LNCAP (cell line): ENCODE measurements around the gene SLC9C2.

Source experiments
- CTCF ChIP-seq: fragments of 450-650 bp; IDR thresholded peaks from 2 replicates; pipeline ENCODE4 v1.5.1; 2017; ENCODE audit warnings: mild to moderate bottlenecking

Gene SLC9C2

DNA sequence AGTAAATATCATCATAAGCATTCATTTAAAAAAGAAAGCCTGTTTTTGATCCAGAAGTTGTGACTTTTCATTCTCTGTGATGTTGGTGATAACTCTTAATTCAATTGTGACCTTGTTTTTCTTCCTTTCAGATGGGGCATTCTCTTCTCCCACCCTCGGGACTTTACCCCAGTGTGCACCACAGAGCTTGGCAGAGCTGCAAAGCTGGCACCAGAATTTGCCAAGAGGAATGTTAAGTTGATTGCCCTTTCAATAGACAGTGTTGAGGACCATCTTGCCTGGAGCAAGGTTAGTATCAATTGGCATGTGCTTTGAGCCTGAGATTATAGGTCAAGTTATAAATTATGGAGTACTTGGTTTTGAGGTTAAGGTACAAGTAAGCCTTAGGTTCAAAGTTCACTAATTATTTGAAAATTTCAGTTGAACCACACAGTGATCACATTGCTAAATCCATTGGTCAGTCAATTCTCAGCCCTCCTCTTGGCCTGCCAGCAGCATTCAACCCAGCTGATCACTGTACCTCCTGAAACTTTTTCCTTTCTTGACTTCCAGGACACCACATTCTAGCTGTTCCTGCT, 121.6 kb downstream of the SLC9C2 start:
- TF ChIP-seq CTCF = no peak

DNA sequence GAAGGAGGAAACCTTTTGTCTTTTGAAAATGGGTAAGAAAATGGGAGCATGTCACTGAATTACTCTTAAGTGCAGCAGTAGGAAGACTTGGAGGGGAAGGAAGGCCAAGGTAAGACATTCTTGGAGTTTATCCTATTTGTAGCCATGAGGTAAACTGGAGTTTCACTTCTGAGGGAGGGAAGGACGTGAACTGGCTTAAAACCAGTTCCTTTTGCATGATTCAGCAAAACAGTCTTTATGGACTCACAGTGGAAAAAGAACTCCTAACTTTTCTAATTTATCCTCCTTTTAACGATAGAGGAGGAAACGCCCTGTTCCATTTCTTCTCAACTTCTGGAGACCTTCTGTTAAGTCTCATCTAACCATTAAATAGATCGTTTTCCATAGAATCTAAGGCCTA, 123.2 kb downstream of the SLC9C2 start:
- TF ChIP-seq CTCF = no peak

DNA sequence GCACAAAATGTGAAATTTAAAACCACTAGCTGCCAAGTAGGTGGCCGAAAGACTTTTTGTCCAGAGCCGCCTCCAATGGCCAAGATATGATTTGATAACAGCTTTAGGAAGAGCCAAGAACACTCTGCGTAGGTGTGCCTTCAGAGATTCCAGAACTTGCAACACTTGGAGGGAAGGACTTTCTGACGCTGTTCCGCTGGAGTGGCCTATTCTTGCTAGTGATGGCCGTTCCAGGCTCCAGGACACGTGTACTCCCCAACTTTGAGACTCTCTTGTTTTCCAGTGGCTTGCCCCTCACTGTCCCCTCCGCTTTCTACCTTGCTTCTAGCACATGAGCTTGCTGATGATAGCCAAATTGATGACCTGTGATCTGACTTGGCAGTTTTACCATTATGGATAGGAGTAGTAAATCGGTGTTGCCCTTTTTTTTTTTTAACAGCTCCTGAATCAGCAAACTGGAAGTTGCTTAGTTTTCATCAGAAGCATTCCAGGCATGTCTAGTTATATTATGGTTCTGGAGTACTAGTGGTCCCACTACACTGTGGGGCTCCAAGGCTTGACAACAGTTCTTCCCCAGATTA, 124.7 kb downstream of the SLC9C2 start:
- TF ChIP-seq CTCF = no peak

GRCh38 chr1:173477286-173478093, 125.4 kb downstream of the SLC9C2 start, which contains the start of gene PRDX6:
PRDX6 (plus strand) TSS chr1:173477335; CDS start chr1:173477398, 63 bp downstream.
- TF ChIP-seq CTCF = no peak

DNA sequence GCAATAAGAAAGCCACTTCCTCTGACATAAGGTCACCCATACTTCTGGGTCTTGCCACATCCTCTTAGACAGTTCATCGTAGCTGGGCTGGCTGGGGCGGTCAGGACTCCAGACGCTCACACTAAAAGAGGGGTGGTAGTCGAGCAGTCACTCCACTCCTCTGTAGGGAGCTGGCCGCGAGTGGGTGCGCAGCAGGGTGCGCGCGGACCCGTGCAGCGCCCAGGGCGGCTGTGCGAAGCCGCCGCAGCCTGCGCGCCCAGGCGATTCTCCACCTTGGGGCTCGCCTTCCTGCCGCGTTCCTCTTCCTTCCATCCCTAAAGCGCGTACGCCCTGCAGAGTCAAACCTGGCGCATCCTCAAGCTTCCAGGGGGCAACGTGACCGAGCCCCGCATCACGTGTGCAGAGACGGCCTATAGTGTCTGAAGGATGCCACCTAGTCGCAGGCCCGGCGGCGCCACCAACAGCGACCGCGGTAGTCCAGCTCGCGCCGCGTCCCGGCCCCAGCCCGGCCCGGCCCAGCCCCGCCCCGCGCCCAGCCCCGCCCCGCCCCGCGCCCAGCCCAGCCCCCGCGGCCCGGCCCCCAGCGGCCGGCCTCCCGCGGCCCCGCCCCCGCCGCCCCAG, 126.1 kb downstream of the SLC9C2 start:
- TF ChIP-seq CTCF = no peak

GRCh38 chr1:173476197-173476664, 126.6 kb downstream of the SLC9C2 start:
- no peak for TF ChIP-seq CTCF

DNA sequence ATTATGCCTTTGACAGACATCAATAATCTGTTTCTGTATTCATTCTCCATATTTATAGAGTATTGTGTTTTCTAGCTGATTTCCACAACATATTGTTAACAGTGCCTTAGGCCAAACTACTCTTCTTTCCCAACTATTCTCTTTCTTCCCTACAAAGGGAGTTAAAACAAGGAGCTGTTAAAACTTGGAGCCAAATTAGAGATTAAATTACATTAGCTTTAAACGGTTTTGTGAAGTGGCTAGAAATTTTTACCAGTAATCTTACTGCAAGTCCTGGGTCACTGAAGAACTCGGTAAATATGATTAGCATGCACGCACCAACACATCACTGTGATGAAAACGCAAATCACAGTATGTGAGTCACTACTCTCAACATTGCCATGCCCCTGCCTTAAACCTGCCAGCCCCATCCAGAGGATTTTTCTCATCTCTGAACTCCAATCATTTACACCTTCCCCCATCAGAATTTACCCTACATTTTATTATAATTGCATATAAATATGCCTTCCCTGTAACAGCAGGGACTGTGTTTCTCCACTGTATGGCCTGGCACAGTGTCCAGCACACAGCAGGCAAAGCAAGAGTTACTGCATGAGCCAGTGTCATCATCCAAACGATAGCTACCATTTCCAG, 127.2 kb downstream of the SLC9C2 start:
- TF ChIP-seq CTCF = no peak
